ENCODE results near the gene MDN1.
"Not testable (repeated sequence)": the region's sequence is repeated elsewhere in the genome, so short reads cannot be mapped to it uniquely, and the experiment has no call there.

MDN1 gene

GRCh38 chr6:89847513-89847912, 27.9 kb upstream of the MDN1 start:
- H3K4ac ChIP-seq (ENCODE audit: low read depth in 1 of 2, low read length in 2 of 2); H2AK5ac ChIP-seq (ENCODE audit: low read length, severe bottlenecking); H3K23ac ChIP-seq (ENCODE audit: low read length in 2 of 2); H3K4me2 ChIP-seq (ENCODE audit: low read length, poor library complexity, severe bottlenecking); H3K27me3 ChIP-seq (ENCODE audit: control insufficient read depth in 1 of 2, insufficient read depth in 1 of 2, low read length in 2 of 2); H3K4me3 ChIP-seq (ENCODE audit: insufficient read depth in 1 of 2, low read depth in 1 of 2, low read length in 2 of 2); H3K18ac ChIP-seq (ENCODE audit: low read depth in 1 of 2, low read length in 2 of 2); H3K27ac ChIP-seq (ENCODE audit: low read length, poor library complexity, severe bottlenecking); DNase-seq; H3K9ac ChIP-seq (ENCODE audit: low read length); H2BK12ac ChIP-seq (ENCODE audit: low read length in 2 of 2); H3K9me3 ChIP-seq (ENCODE audit: control insufficient read depth, low read length); H2AFZ ChIP-seq (ENCODE audit: low read depth, low read length); H4K91ac ChIP-seq (ENCODE audit: low read length); H2BK15ac ChIP-seq (ENCODE audit: low read depth, poor library complexity, severe bottlenecking); H3K4me1 ChIP-seq (ENCODE audit: control insufficient read depth, insufficient read depth, low read depth, low read length); H3K79me1 ChIP-seq (replicated peaks; ENCODE audit: low read length, poor library complexity, severe bottlenecking); H2BK5ac ChIP-seq (ENCODE audit: low read depth, low read length, poor library complexity, severe bottlenecking); H3K14ac ChIP-seq (ENCODE audit: low read length in 2 of 2); H4K8ac ChIP-seq (ENCODE audit: low read length); H2BK120ac ChIP-seq (ENCODE audit: low read depth, low read length): not testable (repeated sequence)
- 97% methylated on average over 4 of the region's 5 CpGs for WGBS
- peaks cover 4 to 32% of the 10 kb centered on the region in 2 experiments for H3K36me3 ChIP-seq (ENCODE audit: control insufficient read depth in 1 of 2, insufficient read depth in 2 of 2, low read depth in 1 of 2, low read length in 2 of 2)

GRCh38 chr6:89843070-89843469, 23.5 kb upstream of the MDN1 start:
- Histone ChIP-seq H3K27ac (ENCODE audit: low read length, poor library complexity, severe bottlenecking) (peak overlapping the region; percentile 79), H3K18ac (ENCODE audit: low read depth in 1 of 2, low read length in 2 of 2) (no peak overlapping the region), H3K4ac (ENCODE audit: low read depth in 1 of 2, low read length in 2 of 2) (no peak overlapping the region), H3K79me1 (replicated peaks; ENCODE audit: low read length, poor library complexity, severe bottlenecking) (peaks cover 7% of the 10 kb centered on the region), H3K4me1 (ENCODE audit: control insufficient read depth, insufficient read depth, low read depth, low read length) (peaks cover 8% of the 10 kb centered on the region), H3K9ac (ENCODE audit: low read length) (no peak overlapping the region), H2AK5ac (ENCODE audit: low read length, severe bottlenecking) (no peak overlapping the region), H3K9me3 (ENCODE audit: control insufficient read depth, low read length) (no peaks in the 10 kb centered on the region), H4K8ac (ENCODE audit: low read length) (no peak overlapping the region), H3K14ac (ENCODE audit: low read length in 2 of 2) (no peak overlapping the region), H3K23ac (ENCODE audit: low read length in 2 of 2) (no peak overlapping the region), H2BK5ac (ENCODE audit: low read depth, low read length, poor library complexity, severe bottlenecking) (no peak overlapping the region), H3K4me3 (ENCODE audit: insufficient read depth in 1 of 2, low read depth in 1 of 2, low read length in 2 of 2) (no peak overlapping the region), H3K4me2 (ENCODE audit: low read length, poor library complexity, severe bottlenecking) (peak overlapping the region; percentile 47), H3K27me3 (ENCODE audit: control insufficient read depth in 1 of 2, insufficient read depth in 1 of 2, low read length in 2 of 2) (no peaks in the 10 kb centered on the region), H2BK12ac (ENCODE audit: low read length in 2 of 2) (no peak overlapping the region), H2BK120ac (ENCODE audit: low read depth, low read length) (no peak overlapping the region), H2BK15ac (ENCODE audit: low read depth, poor library complexity, severe bottlenecking) (no peak overlapping the region), H4K91ac (ENCODE audit: low read length) (no peak overlapping the region), H2AFZ (ENCODE audit: low read depth, low read length) (no peak overlapping the region), H3K36me3 (ENCODE audit: control insufficient read depth in 1 of 2, insufficient read depth in 2 of 2, low read depth in 1 of 2, low read length in 2 of 2) (peaks cover 7 to 19% of the 10 kb centered on the region in 2 experiments)
- DNase-seq: peak; percentile 56
- 97% methylated on average over 1 of the region's 3 CpGs for WGBS

GRCh38 chr6:89842228-89842627, 22.6 kb upstream of the MDN1 start:
- H4K8ac ChIP-seq (ENCODE audit: low read length): no peak overlapping the region
- H3K4ac ChIP-seq (ENCODE audit: low read depth in 1 of 2, low read length in 2 of 2): no peak overlapping the region
- no peak overlapping the region for H3K4me3 ChIP-seq (ENCODE audit: insufficient read depth in 1 of 2, low read depth in 1 of 2, low read length in 2 of 2)
- H3K9me3 ChIP-seq (ENCODE audit: control insufficient read depth, low read length): no peaks in the 10 kb centered on the region
- H3K79me1 ChIP-seq (replicated peaks; ENCODE audit: low read length, poor library complexity, severe bottlenecking): peaks cover 7% of the 10 kb centered on the region
- no peak overlapping the region for H3K23ac ChIP-seq (ENCODE audit: low read length in 2 of 2)
- DNase-seq: peak; percentile 45
- no peak overlapping the region for H2BK15ac ChIP-seq (ENCODE audit: low read depth, poor library complexity, severe bottlenecking)
- peaks cover 8% of the 10 kb centered on the region for H3K4me1 ChIP-seq (ENCODE audit: control insufficient read depth, insufficient read depth, low read depth, low read length)
- H3K14ac ChIP-seq (ENCODE audit: low read length in 2 of 2): no peak overlapping the region
- H3K36me3 ChIP-seq (ENCODE audit: control insufficient read depth in 1 of 2, insufficient read depth in 2 of 2, low read depth in 1 of 2, low read length in 2 of 2): peaks cover 9 to 20% of the 10 kb centered on the region in 2 experiments
- no peak overlapping the region for H3K9ac ChIP-seq (ENCODE audit: low read length)
- no peak overlapping the region for H2AFZ ChIP-seq (ENCODE audit: low read depth, low read length)
- H4K91ac ChIP-seq (ENCODE audit: low read length): no peak overlapping the region
- no peak overlapping the region for H2BK5ac ChIP-seq (ENCODE audit: low read depth, low read length, poor library complexity, severe bottlenecking)
- no peak overlapping the region for H2BK12ac ChIP-seq (ENCODE audit: low read length in 2 of 2)
- H2BK120ac ChIP-seq (ENCODE audit: low read depth, low read length): no peak overlapping the region
- H2AK5ac ChIP-seq (ENCODE audit: low read length, severe bottlenecking): no peak overlapping the region
- H3K27ac ChIP-seq (ENCODE audit: low read length, poor library complexity, severe bottlenecking): no peak overlapping the region
- 80% methylated on average over 2 of the region's 2 CpGs for WGBS
- no peak overlapping the region for H3K18ac ChIP-seq (ENCODE audit: low read depth in 1 of 2, low read length in 2 of 2)
- no peak overlapping the region for H3K4me2 ChIP-seq (ENCODE audit: low read length, poor library complexity, severe bottlenecking)
- no peaks in the 10 kb centered on the region for H3K27me3 ChIP-seq (ENCODE audit: control insufficient read depth in 1 of 2, insufficient read depth in 1 of 2, low read length in 2 of 2)

GRCh38 chr6:89840538-89840937, 20.9 kb upstream of the MDN1 start:
- Histone ChIP-seq H2AK5ac (ENCODE audit: low read length, severe bottlenecking) (no peak overlapping the region), H3K9me3 (ENCODE audit: control insufficient read depth, low read length) (no peaks in the 10 kb centered on the region), H3K23ac (ENCODE audit: low read length in 2 of 2) (no peak overlapping the region), H3K27ac (ENCODE audit: low read length, poor library complexity, severe bottlenecking) (no peak overlapping the region), H4K8ac (ENCODE audit: low read length) (peak overlapping the region; percentile 69), H3K4ac (ENCODE audit: low read depth in 1 of 2, low read length in 2 of 2) (peak overlapping the region in 1 of 2 experiments; percentile 7), H2BK5ac (ENCODE audit: low read depth, low read length, poor library complexity, severe bottlenecking) (no peak overlapping the region), H3K4me1 (ENCODE audit: control insufficient read depth, insufficient read depth, low read depth, low read length) (peaks cover 8% of the 10 kb centered on the region), H3K79me1 (replicated peaks; ENCODE audit: low read length, poor library complexity, severe bottlenecking) (peaks cover 12% of the 10 kb centered on the region), H3K14ac (ENCODE audit: low read length in 2 of 2) (no peak overlapping the region), H3K27me3 (ENCODE audit: control insufficient read depth in 1 of 2, insufficient read depth in 1 of 2, low read length in 2 of 2) (no peaks in the 10 kb centered on the region), H3K4me3 (ENCODE audit: insufficient read depth in 1 of 2, low read depth in 1 of 2, low read length in 2 of 2) (no peak overlapping the region), H2BK12ac (ENCODE audit: low read length in 2 of 2) (no peak overlapping the region), H3K18ac (ENCODE audit: low read depth in 1 of 2, low read length in 2 of 2) (no peak overlapping the region), H3K9ac (ENCODE audit: low read length) (no peak overlapping the region), H2AFZ (ENCODE audit: low read depth, low read length) (no peak overlapping the region), H3K36me3 (ENCODE audit: control insufficient read depth in 1 of 2, insufficient read depth in 2 of 2, low read depth in 1 of 2, low read length in 2 of 2) (peaks cover 14 to 21% of the 10 kb centered on the region in 2 experiments), H2BK120ac (ENCODE audit: low read depth, low read length) (no peak overlapping the region), H3K4me2 (ENCODE audit: low read length, poor library complexity, severe bottlenecking) (no peak overlapping the region), H4K91ac (ENCODE audit: low read length) (peak overlapping the region; percentile 34), H2BK15ac (ENCODE audit: low read depth, poor library complexity, severe bottlenecking) (no peak overlapping the region)
- WGBS: 72% methylated on average over 3 of the region's 3 CpGs
- DNase-seq: no peak
